PC-3 (cell line): Measurements from ENCODE around the gene CACNA1S. TPM values are rescaled to one million over a fixed set of nuclear protein-coding genes. Genes with fewer than 3 reads are reported as not detected.

Experiments used
- ATAC-seq: fragments of 200-7000 bp; cut with Tn5 transposase; 2 replicates; pipeline ENCODE4 v1.9.1; 2020; ENCODE audit warnings: mild to moderate bottlenecking, moderate library complexity
- BruUV-seq: library from RNA; stranded (reverse); fragments of 400-500 nt; replicated peaks from 2 replicates; lab custom pipeline; 2021; lab: Mats Ljungman, UMichigan
- CTCF ChIA-PET: fragments of 300-600 bp; sonication (Branson Sonifier 250); formaldehyde crosslinking; loops from one replicate; lab custom pipeline; 2022; ENCODE audit warnings: antibody characterized with exemption; lab: Charles Lee
- POLR2A ChIA-PET: fragments of 300-600 bp; sonication (Branson Sonifier 250); formaldehyde crosslinking; loops from one replicate; lab custom pipeline; 2022; ENCODE audit warnings: antibody characterized with exemption; ENCODE audit not compliant: unreplicated experiment; lab: Charles Lee
- DNase-seq: peaks from one replicate; pipeline ENCODE4 v3.0.0-alpha.2; 2015
- H2AFZ ChIP-seq: fragments of 300-600 bp; sonication (generic); 2 replicates; pipeline ENCODE4 v1.6.0; 2016; ENCODE audit warnings: antibody characterized with exemption, low read length
- H3F3A ChIP-seq: fragments of 300-600 bp; sonication (generic); one replicate; pipeline ENCODE4 v1.6.0; 2017; ENCODE audit warnings: antibody characterized with exemption, low read length, control low read depth, mild to moderate bottlenecking; ENCODE audit not compliant: unreplicated experiment
- H3K27ac ChIP-seq: fragments of 300-600 bp; sonication (generic); 2 replicates; pipeline ENCODE4 v1.5.1; 2016; ENCODE audit warnings: mild to moderate bottlenecking, low read length
- H3K27me3 ChIP-seq: fragments of 300-600 bp; sonication (generic); 2 replicates; pipeline ENCODE4 v1.6.1; 2016; ENCODE audit warnings: low read length, mixed read lengths
- H3K36me3 ChIP-seq: fragments of 300-600 bp; sonication (generic); 2 replicates; pipeline ENCODE4 v1.6.1; 2016; ENCODE audit warnings: low read depth, mixed run types, low read length, mixed read lengths
- H3K4me1 ChIP-seq: fragments of 300-600 bp; sonication (generic); 2 replicates; pipeline ENCODE4 v1.5.1; 2016; ENCODE audit warnings: low read length; ENCODE audit not compliant: insufficient read depth
- H3K4me2 ChIP-seq: fragments of 300-600 bp; sonication (generic); 2 replicates; pipeline ENCODE4 v1.6.0; 2016; ENCODE audit warnings: low read length
- H3K4me3 ChIP-seq: fragments of 300-600 bp; sonication (generic); 2 replicates; pipeline ENCODE4 v1.5.1; 2016; ENCODE audit warnings: mild to moderate bottlenecking, low read length, mixed read lengths
- H3K79me2 ChIP-seq: fragments of 300-600 bp; sonication (generic); 2 replicates; pipeline ENCODE4 v1.6.1; 2017; ENCODE audit warnings: low read length, mixed read lengths
- H3K9ac ChIP-seq: fragments of 300-600 bp; sonication (generic); 2 replicates; pipeline ENCODE4 v1.6.0; 2016; ENCODE audit warnings: mild to moderate bottlenecking, low read length
- H3K9me2 ChIP-seq: fragments of 300-600 bp; sonication (generic); replicated peaks from 2 replicates; pipeline ENCODE4 v1.6.1; 2016; ENCODE audit warnings: mixed run types, low read length, mixed read lengths
- H3K9me3 ChIP-seq: fragments of 300-600 bp; sonication (generic); 2 replicates; pipeline ENCODE4 v1.6.1; 2016; ENCODE audit warnings: low read length, mixed read lengths
- H4K20me1 ChIP-seq: fragments of 300-600 bp; sonication (generic); 2 replicates; pipeline ENCODE4 v1.6.1; 2016; ENCODE audit warnings: low read length, mixed read lengths
- CTCF ChIP-seq: fragments of 300-600 bp; sonication (generic); conservative IDR thresholded peaks from 2 replicates; pipeline ENCODE4 v1.5.1; 2017; ENCODE audit warnings: antibody characterized with exemption, low read depth, mild to moderate bottlenecking, low read length
- EZH2 ChIP-seq: fragments of 300-600 bp; sonication (generic); IDR thresholded peaks from one replicate; pipeline ENCODE4 v1.6.1; 2017; ENCODE audit warnings: antibody characterized with exemption, mild to moderate bottlenecking, low read length; ENCODE audit not compliant: unreplicated experiment
- EZH2phosphoT487 ChIP-seq: fragments of 300-600 bp; sonication (generic); IDR thresholded peaks from 2 replicates; pipeline ENCODE4 v1.6.1; 2018; ENCODE audit warnings: mild to moderate bottlenecking, antibody characterized with exemption, low read length, borderline replicate concordance
- intact Hi-C: fragments of 100-400 bp; cut with micrococcal nuclease; formaldehyde crosslinking; loops from 2 replicates; pipeline ENCODE4 v1.9.0; 2023
- total RNA-seq: library from RNA; depleted of rRNA; stranded (reverse); fragments of >200 nt; gene quantifications from 2 replicates; pipeline ENCODE4 v1.2.3, GENCODE V29; 2014

CACNA1S gene
- total RNA-seq, 1 experiment from 2014 or later: not detected

GRCh38 chr1:201126832-201127754 is 14.9 kb upstream of the CACNA1S start, which contains the start of gene ASCL5:
ASCL5 (minus strand) TSS chr1:201127184; CDS start chr1:201115372, 11,812 bp downstream.
- Histone ChIP-seq H3K9me3 (no peaks in the 10 kb centered on the region), H3F3A (no peaks in the 10 kb centered on the region), H3K4me1 (peaks cover 38% of the 10 kb centered on the region), H3K36me3 (no peaks in the 10 kb centered on the region), H3K4me3 (peak within 1 kb of the TSS; percentile 59), H2AFZ (peak within 1 kb of the TSS; percentile 69), H4K20me1 (no peaks in the 10 kb centered on the region), H3K9ac (no peak within 1 kb of the TSS), H3K9me2 (no peaks in the 10 kb centered on the region), H3K4me2 (peak within 1 kb of the TSS; percentile 77), H3K27ac (peak within 1 kb of the TSS; percentile 35), H3K27me3 (no peaks in the 10 kb centered on the region), H3K79me2 (no peaks in the 10 kb centered on the region)
- ATAC-seq: peak; percentile 90
- no TSS peak for BruUV-seq
- ChIA-PET CTCF (interaction anchor here (0.7 to 1.0 kb wide), 3 partner anchors 37 to 155 kb away, joined by 3 to 4 read pairs (median 3); no protein-coding TSS in a partner anchor), POLR2A (interaction anchor here (0.7 kb wide), 1 partner anchor 86 kb away, joined by 3 read pairs; no protein-coding TSS in a partner anchor)
- peak; percentile 100 for DNase-seq
- TF ChIP-seq EZH2: no peak
- TF ChIP-seq EZH2phosphoT487: no peak
- TF ChIP-seq CTCF: peak; percentile 89
- intact Hi-C loops: loop anchor here (1.0 to 5.0 kb wide), 6 partner anchors 10 to 220 kb away; partner anchors contain the start of gene TMEM9

GRCh38 chr1:201126463-201126831 is 14.2 kb upstream of the CACNA1S start:
- ChIA-PET POLR2A (interaction anchor here (0.7 kb wide), 1 partner anchor 85 kb away, joined by 3 read pairs; no protein-coding TSS in a partner anchor), CTCF (interaction anchor here (0.7 to 1.2 kb wide), 3 partner anchors 37 to 103 kb away, joined by 3 to 4 read pairs (median 4); no protein-coding TSS in a partner anchor)
- ATAC-seq (no peak), DNase-seq (no peak)
- H3K27ac ChIP-seq: no peak overlapping the region
- no peak overlapping the region for H3K9ac ChIP-seq
- peak overlapping the region; percentile 77 for H3K4me2 ChIP-seq
- H3K36me3 ChIP-seq: no peaks in the 10 kb centered on the region
- no peaks in the 10 kb centered on the region for H4K20me1 ChIP-seq
- H3K79me2 ChIP-seq: no peaks in the 10 kb centered on the region
- no TSS peak for BruUV-seq
- H3K4me3 ChIP-seq: peak overlapping the region; percentile 59; the same call in 1 of the 2 replicates
- TF ChIP-seq CTCF (no peak), EZH2 (no peak), EZH2phosphoT487 (no peak)
- H3K27me3 ChIP-seq: no peaks in the 10 kb centered on the region
- no peaks in the 10 kb centered on the region for H3F3A ChIP-seq
- H3K9me2 ChIP-seq: no peaks in the 10 kb centered on the region
- H3K4me1 ChIP-seq: peaks cover 38% of the 10 kb centered on the region
- no peaks in the 10 kb centered on the region for H3K9me3 ChIP-seq
- intact Hi-C loops: loop anchor here (1.0 to 5.0 kb wide), 5 partner anchors 11 to 221 kb away; partner anchors contain the start of gene TMEM9
- H2AFZ ChIP-seq: peak overlapping the region; percentile 69; the same call in 1 of the 2 replicates
